Breast epithelium (tissue), 3 donors: Measurements from ENCODE around the gene STXBP6.

Experiments
- CTCF ChIP-seq, 3 donors: fragments of 450-650 bp; IDR thresholded peaks; one replicate each; pipeline ENCODE4 v1.5.1; 2016 to 2017; ENCODE audit warnings: antibody characterized with exemption in 3 of 3, mild to moderate bottlenecking in 3 of 3, moderate library complexity in 3 of 3
- POLR2A ChIP-seq: fragments of 450-650 bp; IDR thresholded peaks from one replicate; pipeline ENCODE4 v1.6.1; 2016; ENCODE audit warnings: antibody characterized with exemption, mild to moderate bottlenecking, moderate library complexity
- POLR2AphosphoS5 ChIP-seq, 3 donors: sonication (generic); formaldehyde crosslinking; IDR thresholded peaks; one replicate each; pipeline ENCODE4 v1.6.1; 2017; ENCODE audit warnings: antibody characterized with exemption in 3 of 3

GRCh38 chr14:25095736-25096437 lies 45.9 kb upstream of the STXBP6 start:
- no peak for TF ChIP-seq CTCF (IDR thresholded peaks at IDR 0.05)
- TF ChIP-seq POLR2AphosphoS5 (IDR thresholded peaks at IDR 0.05), result no peak
- no peak for TF ChIP-seq POLR2A
